GM12873 (cell line): ENCODE measurements around the gene RTN4R.

Source experiments
- TF ChIP-seq, protein P1 (sequence below): IDR thresholded peaks from 2 replicates; pipeline ENCODE4 v1.5.1; 2012; ENCODE audit warnings: low read depth, mild to moderate bottlenecking, moderate library complexity, low read length, control low read depth; ENCODE audit not compliant: insufficient read depth; ENCODE audit errors: missing control alignments

The RTN4R gene

GRCh38 chr22:20234314-20234682 is 33.8 kb downstream of the RTN4R start:
- TF ChIP-seq, protein P1, sequence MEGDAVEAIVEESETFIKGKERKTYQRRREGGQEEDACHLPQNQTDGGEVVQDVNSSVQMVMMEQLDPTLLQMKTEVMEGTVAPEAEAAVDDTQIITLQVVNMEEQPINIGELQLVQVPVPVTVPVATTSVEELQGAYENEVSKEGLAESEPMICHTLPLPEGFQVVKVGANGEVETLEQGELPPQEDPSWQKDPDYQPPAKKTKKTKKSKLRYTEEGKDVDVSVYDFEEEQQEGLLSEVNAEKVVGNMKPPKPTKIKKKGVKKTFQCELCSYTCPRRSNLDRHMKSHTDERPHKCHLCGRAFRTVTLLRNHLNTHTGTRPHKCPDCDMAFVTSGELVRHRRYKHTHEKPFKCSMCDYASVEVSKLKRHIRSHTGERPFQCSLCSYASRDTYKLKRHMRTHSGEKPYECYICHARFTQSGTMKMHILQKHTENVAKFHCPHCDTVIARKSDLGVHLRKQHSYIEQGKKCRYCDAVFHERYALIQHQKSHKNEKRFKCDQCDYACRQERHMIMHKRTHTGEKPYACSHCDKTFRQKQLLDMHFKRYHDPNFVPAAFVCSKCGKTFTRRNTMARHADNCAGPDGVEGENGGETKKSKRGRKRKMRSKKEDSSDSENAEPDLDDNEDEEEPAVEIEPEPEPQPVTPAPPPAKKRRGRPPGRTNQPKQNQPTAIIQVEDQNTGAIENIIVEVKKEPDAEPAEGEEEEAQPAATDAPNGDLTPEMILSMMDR: no peak

DNA sequence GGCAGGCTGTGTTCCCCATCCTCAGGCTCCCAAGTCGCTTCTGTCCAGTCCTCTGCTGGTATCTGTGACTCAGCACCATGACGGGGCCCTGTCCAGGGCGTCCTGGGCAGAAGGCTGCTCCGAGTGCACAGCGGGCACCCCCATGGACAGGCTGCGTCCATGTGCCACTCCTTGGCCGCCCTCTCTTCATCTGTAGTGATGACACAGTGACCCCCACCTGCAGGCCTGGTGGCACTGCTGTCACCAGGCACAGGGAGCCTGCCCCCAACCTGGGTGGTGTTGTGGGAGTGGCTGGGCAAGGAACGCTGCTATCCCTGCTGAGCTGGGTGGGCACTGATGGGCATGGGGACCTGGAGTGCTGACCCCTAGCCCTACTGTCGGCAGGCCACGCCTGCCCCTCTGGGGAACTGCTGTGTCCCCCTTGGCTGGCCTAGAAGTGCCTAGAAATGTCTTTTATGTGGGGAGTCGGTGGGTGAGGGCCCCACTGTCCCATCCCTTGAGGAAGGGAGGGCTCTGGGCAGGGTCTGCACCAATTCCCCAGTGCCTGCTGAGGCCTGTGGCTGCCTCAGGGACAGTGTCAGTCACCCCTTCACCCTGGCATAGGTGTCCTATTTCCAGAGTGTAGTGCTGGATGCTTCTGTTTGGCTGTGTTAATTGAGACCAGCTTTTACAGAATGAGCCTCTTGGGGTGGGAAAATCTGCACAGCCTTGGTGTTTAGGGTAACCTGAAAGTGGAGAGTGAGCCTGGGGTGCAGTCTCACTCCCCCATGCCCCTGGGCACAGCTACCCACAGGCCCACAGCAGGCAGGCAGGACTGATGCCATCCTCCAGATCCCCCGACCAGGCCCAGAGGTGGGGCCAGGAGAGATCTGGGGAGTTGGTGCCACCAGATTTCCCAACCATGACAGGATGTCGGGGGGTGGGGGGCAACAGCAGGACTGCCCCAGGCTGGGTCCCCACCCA is 34.5 kb downstream of the RTN4R start:
- TF ChIP-seq, protein P1: no peak

- TF ChIP-seq, protein P1: no peak
These were observed 35.3 kb downstream of the RTN4R start for GRCh38 chr22:20232781-20233180.

- TF ChIP-seq, protein P1: no peak
These were observed 35.9 kb downstream of the RTN4R start for GRCh38 chr22:20232237-20232598.

DNA sequence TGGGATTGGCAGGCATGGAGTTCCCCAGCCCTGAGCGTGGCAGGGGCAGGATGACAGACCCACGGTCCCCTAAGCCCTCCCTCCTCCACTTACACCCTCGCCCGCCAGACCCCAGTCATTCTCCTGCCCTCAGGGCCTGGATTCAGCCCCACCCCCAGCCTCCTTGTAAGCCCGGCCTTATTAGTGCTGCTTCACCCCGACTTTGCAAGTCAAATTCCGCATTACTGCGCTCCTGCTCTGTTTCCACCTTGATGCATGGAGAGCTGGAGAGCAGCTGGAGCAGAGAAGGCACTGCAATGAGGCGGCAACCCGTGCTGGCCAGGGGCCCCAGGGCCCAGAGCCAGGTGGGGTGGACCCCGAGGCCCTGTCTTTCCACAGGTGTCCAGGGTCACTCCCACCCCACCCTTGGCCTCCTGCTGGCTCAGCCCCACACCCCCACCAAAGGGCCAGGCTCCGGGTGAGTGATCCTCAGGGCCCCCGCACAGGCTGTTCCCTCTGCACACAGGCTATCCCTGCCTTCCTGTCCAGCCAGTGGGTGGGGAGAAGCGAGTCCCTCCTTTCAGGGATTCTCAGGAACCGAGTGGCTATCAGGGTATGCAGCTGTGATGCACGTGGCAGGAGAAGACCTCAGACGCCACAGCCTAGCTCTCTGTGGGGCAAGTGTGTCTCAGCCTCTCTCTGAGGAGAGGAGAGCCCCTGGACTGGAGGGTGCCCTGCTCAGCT is 36.4 kb downstream of the RTN4R start:
- TF ChIP-seq, protein P1: no peak

DNA sequence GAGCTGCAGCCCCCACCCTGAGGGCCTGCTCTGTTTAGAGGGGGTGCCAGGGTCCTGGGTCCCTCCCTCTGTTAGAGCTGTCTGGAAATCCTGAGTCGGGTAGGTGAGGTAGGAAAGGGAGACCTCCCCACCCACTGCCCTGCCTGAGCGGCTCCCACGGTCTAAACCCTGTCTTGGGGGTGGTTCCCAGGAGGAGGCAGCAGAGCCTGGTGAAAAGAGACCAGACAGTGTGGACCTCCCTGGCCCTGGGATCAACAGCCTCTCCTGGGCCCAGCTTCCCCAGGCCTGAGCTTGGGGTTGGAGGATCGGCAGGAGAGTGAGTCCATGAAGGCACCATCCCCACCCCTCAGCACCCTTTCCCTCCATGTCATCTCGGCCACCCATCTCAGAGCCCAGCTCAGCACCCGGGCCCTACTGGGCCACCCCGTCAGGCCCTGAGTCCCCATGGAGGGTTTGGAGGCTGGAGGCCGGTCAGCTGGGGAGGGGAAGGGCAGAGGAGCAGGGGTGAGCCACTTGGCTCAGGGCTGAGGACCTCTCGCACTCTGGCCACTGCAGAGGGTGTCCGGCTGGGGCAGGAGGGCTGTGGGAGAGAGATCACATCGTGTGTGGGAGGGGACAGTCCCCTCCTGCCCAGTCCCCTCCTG is 37.2 kb downstream of the RTN4R start:
- TF ChIP-seq, protein P1: no peak

GRCh38 chr22:20229916-20230775 is 38.0 kb downstream of the RTN4R start:
- TF ChIP-seq, protein P1: no peak
